ENCODE results near the gene SLC25A33. TPM values are rescaled to one million over a fixed set of nuclear protein-coding genes. Genes with fewer than 3 reads are reported as not detected.

Gene SLC25A33
- total and polyA plus RNA-seq, 2 of the 8 experiments (the other 6 are each of a cell fraction or from before 2014, with no cell fraction given) = 7.8 to 12.8 TPM

DNA sequence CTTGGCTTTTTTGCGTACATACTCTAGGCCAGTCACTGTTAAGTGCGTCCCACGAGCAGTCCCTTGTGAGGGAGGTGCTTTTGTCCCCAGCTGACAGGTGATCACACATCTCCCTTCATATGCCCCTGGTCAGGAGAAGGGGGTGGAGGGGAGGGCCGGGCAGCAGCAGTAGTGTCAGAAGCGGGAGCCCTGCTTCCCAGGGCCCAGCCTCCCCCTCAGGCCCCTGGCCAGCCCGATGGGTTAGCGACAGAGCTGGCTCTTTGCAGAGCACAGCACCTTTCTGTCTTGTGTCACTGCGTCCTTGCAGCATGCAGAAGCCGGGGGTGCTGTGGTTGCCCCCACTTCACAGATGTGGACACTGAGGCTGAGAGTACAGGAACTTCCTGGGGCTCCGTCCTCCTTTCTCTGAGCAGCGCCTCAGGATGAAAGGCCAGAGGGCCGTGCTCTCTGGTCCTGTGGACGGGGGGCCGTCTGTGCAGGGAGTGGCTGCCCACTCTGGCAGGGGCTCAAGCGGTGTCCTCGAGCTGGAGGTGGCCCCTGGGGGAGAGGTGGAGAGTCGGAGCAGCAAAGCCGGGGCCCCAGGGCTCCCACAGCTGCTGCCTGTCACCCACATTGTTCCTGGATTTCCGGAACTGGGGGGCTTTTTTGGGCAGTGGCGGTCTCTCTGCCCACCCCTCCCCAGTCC lies 55.3 kb downstream of the SLC25A33 start:
- Histone ChIP-seq H3K4me3 (ENCODE audit: extremely low read depth in 1 of 4, insufficient read depth in 2 of 4, low read depth in 3 of 4, low read length in 4 of 4) (no peak overlapping the region), H2BK12ac (ENCODE audit: low read depth, low read length) (no peak overlapping the region), H3K27ac (ENCODE audit: low read depth, low read length) (no peak overlapping the region), H2BK120ac (replicated peaks; ENCODE audit: low read depth, low read length) (no peak overlapping the region), H2BK5ac (ENCODE audit: low read depth, low read length) (no peak overlapping the region), H3K23ac (ENCODE audit: insufficient read length) (no peak overlapping the region), H3K56ac (replicated peaks; ENCODE audit: insufficient read length, low read depth, low read length) (no peak overlapping the region), H4K8ac (ENCODE audit: extremely low read depth, insufficient read depth, low read length) (no peak overlapping the region), H4K91ac (replicated peaks; ENCODE audit: insufficient read length, low read length) (no peak overlapping the region), H3K23me2 (ENCODE audit: low read depth, low read length) (peaks cover 3% of the 10 kb centered on the region; the same call in 1 of the 2 replicates), H3K14ac (ENCODE audit: insufficient read length) (no peak overlapping the region), H3K4me2 (ENCODE audit: insufficient read depth in 1 of 2, low read depth in 2 of 2, low read length in 2 of 2) (no peak overlapping the region), H3K79me2 (ENCODE audit: control insufficient read depth in 1 of 2, insufficient read depth in 2 of 2, low read length in 2 of 2) (peaks cover 11 to 66% of the 10 kb centered on the region in 2 experiments; a peak in 3 of 4 replicates), H4K5ac (ENCODE audit: insufficient read length, low read depth, low read length) (no peak overlapping the region), H3K4ac (replicated peaks; ENCODE audit: insufficient read length, low read depth, low read length) (no peak overlapping the region), H2BK15ac (ENCODE audit: low read length) (no peak overlapping the region), H3K9me3 (ENCODE audit: insufficient read depth in 2 of 2, low read depth in 1 of 2, low read length in 1 of 2) (no peaks in the 10 kb centered on the region), H3K9ac (replicated peaks in 1 of 4; ENCODE audit: extremely low read depth in 1 of 4, low read depth in 3 of 4, low read length in 3 of 4) (no peak overlapping the region), H4K20me1 (replicated peaks in 1 of 2; ENCODE audit: control insufficient read depth in 1 of 2, insufficient read depth in 2 of 2, low read length in 2 of 2) (peaks cover 37 to 43% of the 10 kb centered on the region in 2 experiments), H3K79me1 (ENCODE audit: low read depth, low read length) (peaks cover 22% of the 10 kb centered on the region), H3K27me3 (replicated peaks in 1 of 4; ENCODE audit: control insufficient read depth in 3 of 4, extremely low read depth in 1 of 4, insufficient read depth in 3 of 4, low read length in 3 of 4) (no peaks in the 10 kb centered on the region), H2AK5ac (ENCODE audit: low read depth, low read length) (no peak overlapping the region), H2BK20ac (ENCODE audit: low read length) (no peak overlapping the region), H3K4me1 (replicated peaks in 1 of 4; ENCODE audit: control insufficient read depth in 3 of 4, insufficient read depth in 4 of 4, low read length in 3 of 4) (peaks cover 0 to 38% (median 27%) of the 10 kb centered on the region in 4 experiments; a peak in 5 of 7 replicates), H2AFZ (ENCODE audit: low read length) (no peak overlapping the region), H3K18ac (ENCODE audit: extremely low read depth, low read length) (no peak overlapping the region), H3K36me3 (ENCODE audit: control insufficient read depth in 2 of 4, insufficient read depth in 4 of 4, low read length in 3 of 4) (peaks cover 0 to 11% (median 6%) of the 10 kb centered on the region in 4 experiments; a peak in 5 of 8 replicates)
- DNase-seq (ENCODE audit: low read depth in 1 of 2, low spot score in 2 of 2) = no peak
- no peak for FAIRE-seq
- POLR2A ChIA-PET (ENCODE audit: partially characterized antibody) = interaction anchor here (2.1 kb wide), 1 partner anchor 16 kb away, joined by 5 read pairs; no protein-coding TSS in a partner anchor
- WGBS, 2 experiments (ENCODE audit: extremely low coverage in 1 of 2, insufficient coverage in 1 of 2, insufficient read length in 1 of 2, insufficient replicate concordance in 2 of 2, low coverage in 1 of 2, low lambda C conversion rate in 2 of 2, missing lambda C conversion rate in 1 of 2) = 88% methylated on average over 17 of the region's 20 CpGs; no CpG with 5 or more reads in 1 of the 2 experiments
- CTCF ChIA-PET (ENCODE audit: partially characterized antibody) = interaction anchor here (0.5 to 6.1 kb wide), 5 partner anchors 14 to 344 kb away, joined by 3 to 44 read pairs (median 3); no protein-coding TSS in a partner anchor
- TF ChIP-seq TBP (IDR thresholded peaks at IDR 0.05; ENCODE audit: low read depth, low read length) = no peak
- no peak for TF ChIP-seq HDAC2 (IDR thresholded peaks at IDR 0.05; ENCODE audit: borderline replicate concordance in 1 of 2, low read depth in 2 of 2, low read length in 2 of 2)
- TF ChIP-seq ATF3 (IDR thresholded peaks at IDR 0.05; ENCODE audit: insufficient read depth, low read depth, low read length) = no peak
- no peak for TF ChIP-seq CEBPB (IDR thresholded peaks at IDR 0.05; ENCODE audit: low read depth, low read length)
- no peak for TF ChIP-seq SIN3A (conservative IDR thresholded peaks at IDR 0.05 in 1 of 2, IDR thresholded peaks at IDR 0.05 in 1 of 2; ENCODE audit: low read depth in 1 of 2, low read length in 2 of 2)
- TF ChIP-seq SUZ12 (IDR thresholded peaks at IDR 0.05; ENCODE audit: low read length) = no peak
- TF ChIP-seq RNF2 (IDR thresholded peaks at IDR 0.05; ENCODE audit: borderline replicate concordance, low read depth, low read length, missing control alignments, poor library complexity, severe bottlenecking) = no peak
- no peak for TF ChIP-seq BACH1 (IDR thresholded peaks at IDR 0.05; ENCODE audit: low read length)
- no peak for TF ChIP-seq SIX5 (IDR thresholded peaks at IDR 0.05; ENCODE audit: low read depth, low read length)
- no peak for TF ChIP-seq NANOG (IDR thresholded peaks at IDR 0.05; ENCODE audit: insufficient read depth, low read depth, low read length, poor library complexity, severe bottlenecking)
- no peak for TF ChIP-seq NRF1 (IDR thresholded peaks at IDR 0.05; ENCODE audit: low read depth, low read length)

All from H1 (cell line).